NCI-H1694 treated with DMSO at 0.1 percent for 48 hours (cell line): ENCODE measurements around the gene KIF2C.
A peak's percentile ranks its signal among the peaks of the same experiment; 100 is the strongest.
"Not testable (repeated sequence)": the region's sequence is repeated elsewhere in the genome, so short reads cannot be mapped to it uniquely, and the experiment has no call there.

Experiments
- DNase-seq: peaks from one replicate; lab custom pipeline; 2025; lab: John Stamatoyannopoulos, UW

The KIF2C gene

GRCh38 chr1:44739307-44740178 is at the start of gene KIF2C:
KIF2C (plus strand) TSS chr1:44739837; CDS start chr1:44739933, 96 bp downstream.
- DNase-seq: peak; percentile 98

GRCh38 chr1:44693159-44693558 is 46.5 kb upstream of the KIF2C start:
- DNase-seq: no peak

- no peak for DNase-seq
Measured at GRCh38 chr1:44693900-44694299, 45.7 kb upstream of the KIF2C start.

- no peak for DNase-seq
Measured at GRCh38 chr1:44694863-44695478, 44.7 kb upstream of the KIF2C start.

- DNase-seq: no peak
Measured at GRCh38 chr1:44695671-44696070, 44.0 kb upstream of the KIF2C start.

GRCh38 chr1:44696101-44696500 is 43.5 kb upstream of the KIF2C start:
- DNase-seq: no peak

- DNase-seq: no peak
Measured at GRCh38 chr1:44696789-44697345, 42.8 kb upstream of the KIF2C start.

- no peak for DNase-seq
Measured at GRCh38 chr1:44698138-44698537, 41.5 kb upstream of the KIF2C start.

GRCh38 chr1:44699375-44699774 is 40.3 kb upstream of the KIF2C start:
- DNase-seq: not testable (repeated sequence)

- DNase-seq: no peak
Measured at GRCh38 chr1:44700573-44700972, 39.1 kb upstream of the KIF2C start.

GRCh38 chr1:44701141-44701573 is 38.5 kb upstream of the KIF2C start:
- DNase-seq: no peak

GRCh38 chr1:44705470-44705869 is 34.2 kb upstream of the KIF2C start:
- DNase-seq: no peak

- no peak for DNase-seq
Measured at GRCh38 chr1:44705938-44706337, 33.7 kb upstream of the KIF2C start.

GRCh38 chr1:44707112-44707881 is 32.3 kb upstream of the KIF2C start:
- no peak for DNase-seq

GRCh38 chr1:44707959-44708831 is 31.4 kb upstream of the KIF2C start:
- peak; percentile 13 for DNase-seq

GRCh38 chr1:44713321-44713781 is 26.3 kb upstream of the KIF2C start:
- no peak for DNase-seq

GRCh38 chr1:44714532-44714931 is 25.1 kb upstream of the KIF2C start:
- no peak for DNase-seq

GRCh38 chr1:44714944-44715571 is 24.6 kb upstream of the KIF2C start:
- DNase-seq: peak; percentile 83

- no peak for DNase-seq
Measured at GRCh38 chr1:44717156-44717555, 22.5 kb upstream of the KIF2C start.

- DNase-seq: no peak
Measured at GRCh38 chr1:44717653-44718052, 22.0 kb upstream of the KIF2C start.

GRCh38 chr1:44718091-44718490 is 21.5 kb upstream of the KIF2C start:
- no peak for DNase-seq
